Coronary artery (tissue), 2 donors: ENCODE data around the gene LIN28A.

ENCODE experiments used
- DNase-seq: peaks from one replicate; pipeline ENCODE4 v3.0.0-alpha.2; 2017; ENCODE audit warnings: low spot score
- H3K27ac ChIP-seq, 2 donors: fragments of 200-600 bp; sonication (generic); one replicate each; pipeline ENCODE4 v1.5.1; 2016 to 2019
- H3K4me3 ChIP-seq: fragments of 200-600 bp; sonication (generic); 2 replicates; pipeline ENCODE4 v1.5.1; 2016; ENCODE audit warnings: mild to moderate bottlenecking, moderate library complexity
- TF ChIP-seq, protein P1 (sequence below): fragments of 200-600 bp; sonication (generic); IDR thresholded peaks from one replicate; pipeline ENCODE4 v1.5.1; 2019; ENCODE audit warnings: antibody characterized with exemption

LIN28A gene

DNA sequence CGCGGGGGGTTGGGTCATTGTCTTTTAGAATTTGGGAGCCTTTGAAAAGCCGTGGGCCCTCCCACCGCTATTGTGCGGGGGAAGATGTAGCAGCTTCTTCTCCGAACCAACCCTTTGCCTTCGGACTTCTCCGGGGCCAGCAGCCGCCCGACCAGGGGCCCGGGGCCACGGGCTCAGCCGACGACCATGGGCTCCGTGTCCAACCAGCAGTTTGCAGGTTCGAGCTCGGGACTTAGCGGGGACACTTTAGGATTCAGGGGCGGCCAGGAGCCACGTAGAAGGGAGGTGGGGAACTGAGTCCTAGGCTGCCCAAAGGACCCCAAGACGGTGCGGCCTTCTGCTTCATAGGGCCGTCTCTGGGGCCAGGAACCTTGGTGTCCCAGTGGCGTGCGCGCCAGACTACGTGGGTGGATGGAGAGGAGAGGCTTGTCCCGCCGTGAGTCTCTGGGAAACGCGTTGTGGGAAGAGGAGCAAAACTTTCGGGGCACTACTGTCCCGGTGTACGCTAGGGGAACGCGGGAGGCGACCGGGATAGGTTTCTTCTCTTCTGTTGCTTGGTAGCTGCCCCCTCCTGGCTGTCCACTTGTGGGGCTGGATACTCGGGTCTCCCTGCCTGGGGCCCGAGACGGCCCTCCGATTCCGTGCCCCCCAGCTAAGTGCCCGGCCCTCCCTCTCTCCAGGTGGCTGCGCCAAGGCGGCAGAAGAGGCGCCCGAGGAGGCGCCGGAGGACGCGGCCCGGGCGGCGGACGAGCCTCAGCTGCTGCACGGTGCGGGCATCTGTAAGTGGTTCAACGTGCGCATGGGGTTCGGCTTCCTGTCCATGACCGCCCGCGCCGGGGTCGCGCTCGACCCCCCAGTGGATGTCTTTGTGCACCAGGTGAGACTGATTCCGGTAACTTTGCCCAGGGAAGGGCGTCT, at the start of gene LIN28A:
Gene LIN28A, plus strand, starts transcription at position 112 of the 918 bp plus-strand sequence. Its CDS starts 75 bp downstream, at position 187.
- H3K27ac ChIP-seq, result no peak within 1 kb of the TSS
- TF ChIP-seq, protein P1, sequence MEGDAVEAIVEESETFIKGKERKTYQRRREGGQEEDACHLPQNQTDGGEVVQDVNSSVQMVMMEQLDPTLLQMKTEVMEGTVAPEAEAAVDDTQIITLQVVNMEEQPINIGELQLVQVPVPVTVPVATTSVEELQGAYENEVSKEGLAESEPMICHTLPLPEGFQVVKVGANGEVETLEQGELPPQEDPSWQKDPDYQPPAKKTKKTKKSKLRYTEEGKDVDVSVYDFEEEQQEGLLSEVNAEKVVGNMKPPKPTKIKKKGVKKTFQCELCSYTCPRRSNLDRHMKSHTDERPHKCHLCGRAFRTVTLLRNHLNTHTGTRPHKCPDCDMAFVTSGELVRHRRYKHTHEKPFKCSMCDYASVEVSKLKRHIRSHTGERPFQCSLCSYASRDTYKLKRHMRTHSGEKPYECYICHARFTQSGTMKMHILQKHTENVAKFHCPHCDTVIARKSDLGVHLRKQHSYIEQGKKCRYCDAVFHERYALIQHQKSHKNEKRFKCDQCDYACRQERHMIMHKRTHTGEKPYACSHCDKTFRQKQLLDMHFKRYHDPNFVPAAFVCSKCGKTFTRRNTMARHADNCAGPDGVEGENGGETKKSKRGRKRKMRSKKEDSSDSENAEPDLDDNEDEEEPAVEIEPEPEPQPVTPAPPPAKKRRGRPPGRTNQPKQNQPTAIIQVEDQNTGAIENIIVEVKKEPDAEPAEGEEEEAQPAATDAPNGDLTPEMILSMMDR, result no peak
- no peak within 1 kb of the TSS for H3K4me3 ChIP-seq
- DNase-seq, result no peak

- no peak for DNase-seq
- no peak overlapping the region for H3K27ac ChIP-seq
- H3K4me3 ChIP-seq, result no peak overlapping the region
- TF ChIP-seq, protein P1, result no peak
These were observed 49.0 kb upstream of the LIN28A start for GRCh38 chr1:26361605-26362122.

- Histone ChIP-seq H3K27ac (no peak overlapping the region), H3K4me3 (no peak overlapping the region)
- TF ChIP-seq, protein P1, result no peak
- no peak for DNase-seq
These were observed 48.3 kb upstream of the LIN28A start for GRCh38 chr1:26362331-26362730.

GRCh38 chr1:26363549-26364448, 46.8 kb upstream of the LIN28A start:
- no peak for DNase-seq
- TF ChIP-seq, protein P1, result peak; percentile 83
- Histone ChIP-seq H3K4me3 (no peak overlapping the region), H3K27ac (no peak overlapping the region)

DNA sequence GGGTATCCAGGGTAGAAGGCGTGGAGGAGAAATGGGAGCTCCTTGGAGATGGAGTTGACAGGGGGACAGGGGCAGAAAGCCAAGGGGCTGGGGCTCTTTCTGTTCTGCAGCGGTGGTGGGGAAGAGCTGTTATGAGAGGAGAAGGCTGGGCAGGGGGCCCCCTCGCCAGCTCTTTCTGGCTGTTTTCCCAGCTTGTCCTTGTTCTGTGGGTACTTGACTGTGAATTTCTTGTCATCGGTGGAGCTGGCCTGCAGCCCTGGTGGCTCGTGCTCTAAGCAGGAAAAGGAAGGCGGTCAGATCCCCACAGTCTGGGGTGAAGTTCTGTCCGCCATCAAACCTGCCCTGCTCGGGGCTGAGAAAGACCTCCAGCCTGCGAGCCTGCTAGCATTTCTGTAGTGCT, 45.7 kb upstream of the LIN28A start:
- no peak for DNase-seq
- no peak overlapping the region for H3K4me3 ChIP-seq
- TF ChIP-seq, protein P1, result no peak
- no peak overlapping the region for H3K27ac ChIP-seq

DNA sequence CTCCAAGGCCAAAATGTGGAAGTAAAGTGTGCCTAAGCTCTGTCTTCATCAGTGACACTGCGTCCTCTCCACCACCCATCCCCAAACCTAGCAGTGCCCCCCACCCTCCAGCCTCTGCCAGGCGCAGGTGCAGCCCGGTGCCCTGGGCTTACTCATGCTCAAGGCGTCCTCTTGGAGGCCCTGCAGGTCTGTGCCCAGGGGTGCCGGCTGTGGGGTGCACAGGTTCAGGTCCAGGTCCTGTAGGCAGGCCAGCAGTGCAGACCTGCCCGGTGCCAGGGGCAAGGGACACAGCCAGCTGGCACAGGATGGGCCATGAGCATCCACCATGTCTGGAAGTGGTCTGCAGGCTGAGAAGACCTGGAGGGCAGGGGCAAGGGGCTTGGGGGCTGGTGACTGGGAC, 43.2 kb upstream of the LIN28A start:
- H3K4me3 ChIP-seq, result no peak overlapping the region
- DNase-seq, result no peak
- TF ChIP-seq, protein P1, result no peak
- H3K27ac ChIP-seq, result no peak overlapping the region
